HG03045 (cell line): Measurements from ENCODE around the gene JADE2.

ENCODE experiments used
- ATAC-seq: cut with Tn5 transposase; IDR thresholded peaks from one replicate; pipeline ENCODE4 v1.9.1; 2021; ENCODE audit warnings: mild to moderate bottlenecking, moderate library complexity; ENCODE audit not compliant: unreplicated experiment

The JADE2 gene

DNA sequence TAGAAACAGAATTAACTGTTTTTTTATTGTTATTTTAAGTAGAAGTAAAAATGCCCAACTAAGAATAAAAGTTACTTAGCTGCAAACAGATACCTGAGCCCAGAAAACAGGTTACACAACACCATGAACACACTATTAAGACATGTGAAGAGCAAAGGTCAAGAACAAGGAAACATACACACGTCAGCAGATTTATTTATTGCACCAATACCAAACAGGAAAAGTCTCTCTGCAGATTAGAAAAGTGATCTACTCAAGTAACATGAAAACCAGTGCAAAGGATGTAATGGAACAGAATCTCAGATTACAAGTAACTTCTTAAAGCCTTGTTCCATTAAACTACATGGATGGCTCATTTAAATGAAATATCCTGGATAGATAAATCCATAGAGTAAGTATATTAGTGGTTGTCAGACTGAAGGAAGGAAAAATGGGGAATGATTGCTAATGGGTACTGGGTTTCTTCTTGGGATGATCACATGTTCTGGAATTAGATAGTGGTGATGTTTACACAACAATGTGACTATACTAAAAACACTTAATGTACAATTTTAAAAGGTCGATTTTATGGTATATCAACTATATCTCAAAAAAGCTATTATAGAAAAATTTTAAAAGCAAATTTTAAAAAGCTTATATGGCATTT, 101.0 kb downstream of the JADE2 start:
- ATAC-seq, result no peak
